ENCODE results near the gene DUSP10. TPM values are rescaled to one million over a fixed set of nuclear protein-coding genes. Genes with fewer than 3 reads are reported as not detected.

Gene DUSP10
- polyA plus RNA-seq, 3 donors, result 2.2 to 10.1 (median 3.4) TPM

DNA sequence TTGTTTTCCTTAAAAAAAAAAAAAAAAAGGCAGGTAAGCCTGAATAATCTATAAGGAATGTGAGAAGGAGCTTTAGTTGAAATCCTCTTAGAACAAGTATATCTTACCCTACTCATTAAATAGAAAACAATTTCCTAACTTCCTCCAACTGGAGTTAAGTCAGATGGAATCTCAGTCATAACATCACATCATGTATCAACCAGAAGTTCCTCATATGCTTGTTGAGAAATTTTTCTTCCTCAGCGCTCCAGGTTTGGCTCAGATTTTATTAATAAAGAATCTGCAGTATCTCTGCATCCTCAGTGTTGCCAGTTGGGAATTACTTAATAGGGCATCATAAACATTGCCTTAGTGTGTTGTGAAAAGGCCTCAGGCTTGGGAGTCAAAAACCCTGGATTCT lies 37.6 kb downstream of the DUSP10 start:
- 48 to 92% (median 58%) methylated on average over 1 of the region's 1 CpG for WGBS, 3 donors
- H3K27ac ChIP-seq (ENCODE audit: low read depth, low read length), result no peak overlapping the region

DNA sequence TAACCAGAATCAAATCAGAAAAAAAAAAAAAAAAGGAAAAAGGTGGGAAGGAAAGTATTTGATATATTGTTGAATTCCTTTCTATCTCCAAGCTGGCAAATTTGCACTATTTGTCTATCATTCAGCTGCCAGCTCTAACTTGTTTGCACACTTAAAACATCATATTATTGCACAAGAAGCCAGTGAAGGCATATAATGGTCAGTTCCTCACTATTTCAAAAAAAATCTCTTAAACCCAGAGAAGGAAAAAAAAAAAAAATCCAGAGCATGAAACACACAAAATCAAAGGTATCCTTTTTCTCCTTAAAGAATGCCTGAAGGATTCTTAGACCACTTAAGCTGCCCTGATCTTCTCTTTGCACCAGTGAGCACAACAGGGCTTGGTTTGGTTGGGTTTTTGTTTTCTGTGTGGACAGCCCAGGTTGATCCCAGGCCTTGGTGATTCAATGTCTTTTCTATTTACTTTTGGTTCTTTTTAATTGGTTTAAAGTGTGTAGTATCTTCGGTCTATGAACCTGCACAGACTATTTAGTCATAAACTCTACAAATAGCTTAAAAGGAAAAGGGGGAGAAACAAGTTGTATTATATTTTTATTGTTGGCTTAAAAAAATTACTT lies 40.2 kb downstream of the DUSP10 start:
- 94 to 98% (median 94%) methylated on average over 1 of the region's 1 CpG for WGBS, 3 donors
- no peak overlapping the region for H3K27ac ChIP-seq (ENCODE audit: low read depth, low read length)

DNA sequence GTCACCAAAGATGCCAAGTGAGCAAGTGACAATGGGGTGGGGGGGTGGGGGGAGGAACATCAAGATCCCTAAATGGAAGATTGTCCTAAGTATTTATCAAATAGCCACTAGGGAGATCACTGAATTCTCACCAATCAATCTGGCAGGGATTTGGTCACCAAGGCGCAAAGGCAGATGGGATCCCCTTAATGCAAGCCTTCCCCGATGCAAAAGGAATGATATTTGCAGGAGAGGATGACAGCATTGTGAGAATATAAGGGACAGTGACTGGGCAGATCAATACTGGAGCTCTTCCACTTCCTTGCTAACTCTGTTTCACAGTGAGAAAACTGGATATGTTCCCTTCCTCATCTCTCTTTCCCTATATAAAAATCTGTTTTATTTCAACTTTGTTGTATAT lies 40.9 kb downstream of the DUSP10 start:
- H3K27ac ChIP-seq (ENCODE audit: low read depth, low read length), result no peak overlapping the region
- WGBS, 3 donors, result 77 to 95% (median 94%) methylated on average over 2 of the region's 2 CpGs

- WGBS, 3 donors, result 98 to 100% (median 100%) methylated on average over 1 of the region's 1 CpG
- no peak overlapping the region for H3K27ac ChIP-seq (ENCODE audit: low read depth, low read length)
These were observed 41.4 kb downstream of the DUSP10 start for GRCh38 chr1:221700536-221700935.

- H3K27ac ChIP-seq (ENCODE audit: low read depth, low read length), result no peak overlapping the region
These were observed 41.8 kb downstream of the DUSP10 start for GRCh38 chr1:221699978-221700519.

GRCh38 chr1:221699577-221699976 lies 42.3 kb downstream of the DUSP10 start:
- no peak overlapping the region for H3K27ac ChIP-seq (ENCODE audit: low read depth, low read length)
- 97 to 100% (median 100%) methylated on average over 1 of the region's 1 CpG for WGBS, 3 donors

- WGBS, 3 donors, result 73 to 96% (median 80%) methylated on average over 4 of the region's 4 CpGs
- H3K27ac ChIP-seq (ENCODE audit: low read depth, low read length), result no peak overlapping the region
These were observed 43.1 kb downstream of the DUSP10 start for GRCh38 chr1:221698579-221699349.

DNA sequence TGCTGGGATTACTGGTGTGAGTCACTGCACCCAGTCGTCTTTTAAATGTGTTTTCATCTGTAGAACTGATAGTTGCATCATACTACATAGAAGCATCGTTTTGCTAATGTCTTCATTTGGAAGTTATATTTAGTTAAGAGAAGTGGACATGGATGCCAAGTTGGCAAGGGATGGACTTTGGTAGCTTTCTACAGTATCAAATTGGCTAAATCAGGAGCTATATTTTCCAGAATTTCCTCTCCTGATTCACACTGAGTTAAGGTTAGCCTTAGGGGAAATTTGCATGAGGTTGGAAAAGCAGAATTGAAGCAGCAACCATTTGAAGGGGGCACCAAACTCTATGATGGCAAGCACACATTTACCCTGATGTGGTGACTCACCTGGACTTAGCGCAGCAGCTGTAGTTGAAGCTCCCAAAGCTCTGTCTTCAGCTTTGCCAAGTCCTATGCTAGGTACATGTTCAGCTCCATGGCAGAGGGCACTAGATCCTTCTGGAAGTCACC lies 43.9 kb downstream of the DUSP10 start:
- H3K27ac ChIP-seq (ENCODE audit: low read depth, low read length), result no peak overlapping the region
- 57 to 70% (median 58%) methylated on average over 3 of the region's 3 CpGs for WGBS, 3 donors

- WGBS, 3 donors, result 73 to 95% (median 92%) methylated on average over 3 of the region's 3 CpGs
- H3K27ac ChIP-seq (ENCODE audit: low read depth, low read length), result no peak overlapping the region
These were observed 45.0 kb downstream of the DUSP10 start for GRCh38 chr1:221696718-221697461.

DNA sequence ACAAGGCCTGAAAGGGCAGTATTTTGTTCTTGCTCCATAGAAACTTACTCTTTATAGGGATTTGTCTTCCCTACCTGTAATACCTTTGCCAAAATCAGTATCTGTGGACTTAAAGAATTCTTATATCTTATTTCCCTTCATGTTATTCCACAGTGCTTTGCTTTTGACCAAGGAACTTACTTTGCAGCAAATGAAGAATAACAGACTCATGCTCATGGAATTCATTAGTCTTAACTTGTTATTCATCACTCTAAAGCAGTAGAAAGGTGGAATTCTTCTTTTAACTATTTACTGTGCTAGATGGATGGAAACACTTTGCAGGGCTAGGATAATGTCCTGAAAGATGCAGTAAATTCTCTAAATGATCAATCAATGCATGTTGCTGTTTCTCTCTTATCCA lies 45.9 kb downstream of the DUSP10 start:
- H3K27ac ChIP-seq (ENCODE audit: low read depth, low read length), result no peak overlapping the region

DNA sequence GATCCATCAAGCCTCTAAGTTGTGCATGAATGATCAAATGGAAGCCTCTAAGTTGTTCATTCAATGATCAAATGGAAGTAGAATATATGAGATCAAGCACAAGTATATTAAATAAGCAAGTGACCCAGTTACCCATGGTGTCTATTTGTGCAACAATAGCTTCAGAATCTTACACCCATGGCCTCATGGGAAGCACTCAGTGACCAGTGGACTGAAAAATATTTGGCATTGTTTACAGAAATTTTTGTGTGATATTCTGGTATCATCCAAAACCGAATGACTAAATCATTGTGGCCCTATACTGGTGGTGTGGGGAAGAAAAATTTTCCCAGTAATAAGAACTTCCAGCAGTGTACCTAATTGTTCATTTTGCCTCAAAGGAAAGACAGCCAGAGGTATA lies 46.6 kb downstream of the DUSP10 start:
- no peak overlapping the region for H3K27ac ChIP-seq (ENCODE audit: low read depth, low read length)
- 55 to 73% (median 70%) methylated on average over 1 of the region's 1 CpG for WGBS, 3 donors

DNA sequence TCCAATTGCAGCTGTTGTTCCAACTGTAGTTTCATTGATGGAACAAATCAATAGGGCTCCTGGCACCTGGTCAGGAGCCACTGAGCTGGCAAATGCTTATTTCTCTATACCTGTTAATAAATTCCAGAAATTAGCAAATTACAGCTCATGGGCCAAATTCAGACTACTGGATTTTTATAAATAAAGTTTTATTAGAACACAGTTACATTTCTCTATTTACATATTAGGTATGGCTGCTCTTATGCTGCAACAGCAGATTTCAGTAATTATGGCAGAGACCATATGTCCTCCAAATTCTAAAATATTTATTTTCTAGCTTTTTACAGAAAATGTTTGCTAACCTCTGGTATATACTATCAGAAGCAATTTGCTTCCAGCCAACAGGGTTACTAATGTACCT lies 47.8 kb downstream of the DUSP10 start:
- no peak overlapping the region for H3K27ac ChIP-seq (ENCODE audit: low read depth, low read length)

DNA sequence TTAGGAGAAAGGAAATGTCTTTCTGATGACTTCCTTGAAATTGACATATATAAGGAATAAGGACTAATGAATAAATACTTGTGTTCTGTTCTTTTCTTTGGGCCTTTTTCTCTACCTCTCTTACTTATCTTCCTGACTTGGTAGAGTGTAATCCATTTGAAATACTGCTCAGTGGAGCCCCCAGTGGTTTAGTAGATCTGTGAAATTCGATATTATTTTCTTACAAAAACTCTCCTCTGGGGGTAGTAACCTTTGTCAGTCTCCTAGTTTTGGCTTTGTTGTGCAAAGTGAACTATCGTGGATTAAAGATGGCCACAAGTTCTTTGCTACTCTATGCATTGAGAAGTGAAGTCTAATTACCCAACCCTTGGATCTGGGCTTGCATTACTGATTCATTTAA lies 48.8 kb downstream of the DUSP10 start:
- no peak overlapping the region for H3K27ac ChIP-seq (ENCODE audit: low read depth, low read length)
- WGBS, 3 donors, result 74 to 90% (median 89%) methylated on average over 2 of the region's 2 CpGs

- 52 to 89% (median 63%) methylated on average over 2 of the region's 2 CpGs for WGBS, 3 donors
- no peak overlapping the region for H3K27ac ChIP-seq (ENCODE audit: low read depth, low read length)
These were observed 49.2 kb downstream of the DUSP10 start for GRCh38 chr1:221692643-221693042.

- no peak overlapping the region for H3K27ac ChIP-seq (ENCODE audit: low read depth, low read length)
These were observed 50.6 kb downstream of the DUSP10 start for GRCh38 chr1:221691261-221691660.

DNA sequence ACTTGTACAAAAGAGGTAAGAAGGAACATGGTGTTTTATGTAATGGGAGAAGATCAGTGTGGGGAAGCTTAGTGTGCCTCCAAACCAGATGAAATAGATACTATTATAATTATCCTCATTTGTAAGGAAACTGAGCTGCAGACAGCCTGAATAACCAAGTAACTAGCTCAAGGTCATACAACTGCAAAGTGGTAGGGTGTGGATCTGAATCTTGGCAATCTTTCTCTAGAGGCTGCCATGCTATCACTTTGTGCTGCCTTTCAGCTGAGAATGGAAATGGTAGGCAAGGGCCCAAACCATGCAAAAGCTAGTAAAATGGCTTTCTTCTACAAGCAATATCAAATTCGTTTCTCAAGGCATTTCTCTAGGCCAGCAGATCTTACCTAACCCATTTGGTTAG lies 51.0 kb downstream of the DUSP10 start:
- 55 to 84% (median 80%) methylated on average over 1 of the region's 1 CpG for WGBS, 3 donors
- no peak overlapping the region for H3K27ac ChIP-seq (ENCODE audit: low read depth, low read length)

DNA sequence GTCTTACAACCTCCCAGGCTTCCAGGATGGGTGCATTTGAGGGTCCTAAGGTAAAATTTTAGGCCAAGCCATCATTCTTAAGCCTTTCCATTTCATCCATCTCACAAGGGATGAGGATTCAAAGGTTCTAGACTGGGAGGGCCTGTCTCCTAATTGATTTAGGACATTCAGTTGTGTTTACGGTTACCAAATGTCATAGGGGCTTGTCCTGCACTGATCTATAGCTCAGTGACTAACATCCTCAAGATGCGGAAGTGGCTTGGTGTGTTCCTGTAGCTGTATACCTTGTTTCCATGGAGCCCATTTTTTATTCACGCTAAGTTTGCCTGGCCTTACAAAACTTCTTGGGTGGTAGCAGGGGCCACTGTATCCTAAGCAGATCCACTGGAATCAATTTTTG lies 52.8 kb downstream of the DUSP10 start:
- 83 to 98% (median 88%) methylated on average over 3 of the region's 3 CpGs for WGBS, 3 donors
- H3K27ac ChIP-seq (ENCODE audit: low read depth, low read length), result no peak overlapping the region

- H3K27ac ChIP-seq (ENCODE audit: low read depth, low read length), result no peak overlapping the region
- WGBS, 3 donors, result 75 to 97% (median 79%) methylated on average over 1 of the region's 1 CpG
These were observed 53.4 kb downstream of the DUSP10 start for GRCh38 chr1:221688488-221688843.

DNA sequence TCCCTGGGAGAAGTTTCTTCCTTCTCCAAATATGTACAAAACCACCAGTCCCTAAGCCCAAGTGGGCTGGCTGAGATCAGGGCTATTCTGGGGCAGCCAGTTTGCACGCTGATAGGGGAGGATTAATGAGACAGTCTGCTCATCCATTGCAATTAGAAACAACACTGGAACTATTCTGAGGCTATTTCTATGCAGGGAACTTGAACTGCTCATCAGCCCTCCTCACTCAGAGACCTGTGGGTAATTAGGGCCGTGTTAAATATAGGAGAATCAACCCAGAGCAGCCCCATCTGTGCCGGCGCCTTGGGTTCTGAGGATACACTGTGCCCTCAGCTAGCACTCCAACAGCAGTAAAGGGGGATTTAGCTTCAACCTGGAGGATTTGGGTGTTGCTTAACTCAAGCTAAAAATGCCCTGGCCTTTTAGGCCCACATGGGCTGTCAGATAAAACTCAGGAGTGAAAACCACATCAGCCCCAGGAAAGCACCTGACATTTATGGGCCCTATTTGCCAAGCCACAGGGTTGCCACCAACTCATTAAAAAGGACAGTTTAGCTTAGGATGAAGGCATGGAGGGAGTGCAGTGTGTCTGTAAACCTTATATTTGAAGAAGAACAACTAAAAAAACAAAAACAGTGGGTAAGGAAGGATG lies 53.9 kb downstream of the DUSP10 start:
- 66 to 75% (median 74%) methylated on average over 4 of the region's 4 CpGs for WGBS, 3 donors
- H3K27ac ChIP-seq (ENCODE audit: low read depth, low read length), result no peak overlapping the region

All from adipose tissue (tissue), 3 donors.